RWPE2 (cell line): ENCODE data around the gene ERICH2.
"Not testable (repeated sequence)": the region's sequence is repeated elsewhere in the genome, so short reads cannot be mapped to it uniquely, and the experiment has no call there.

Source experiments
- ATAC-seq: fragments of 200-7000 bp; cut with Tn5 transposase; 3 replicates; pipeline ENCODE4 v1.9.1; 2021; ENCODE audit warnings: low read depth
- DNase-seq: peaks from one replicate; pipeline ENCODE4 v3.0.0-alpha.2; 2020; ENCODE audit warnings: low spot score
- H3K27ac ChIP-seq: fragments of 450-650 bp; 2 replicates; pipeline ENCODE4 v1.5.1; 2017; ENCODE audit warnings: mild to moderate bottlenecking; ENCODE audit not compliant: poor library complexity, severe bottlenecking
- H3K27me3 ChIP-seq: fragments of 250-450 bp; sonication (Bioruptor Pico); 2 replicates; pipeline ENCODE4 v1.5.1; 2021; ENCODE audit warnings: mild to moderate bottlenecking, moderate library complexity; ENCODE audit not compliant: insufficient read depth, poor library complexity, severe bottlenecking
- H3K36me3 ChIP-seq: fragments of 250-450 bp; sonication (Bioruptor Pico); 2 replicates; pipeline ENCODE4 v1.5.1; 2020; ENCODE audit warnings: low read depth, mild to moderate bottlenecking, moderate library complexity
- H3K4me1 ChIP-seq: fragments of 250-450 bp; sonication (Bioruptor Pico); 2 replicates; pipeline ENCODE4 v1.5.1; 2021; ENCODE audit warnings: mild to moderate bottlenecking, moderate library complexity; ENCODE audit not compliant: insufficient read depth, poor library complexity, severe bottlenecking
- H3K4me3 ChIP-seq: fragments of 250-450 bp; sonication (Bioruptor Pico); 2 replicates; pipeline ENCODE4 v1.5.1; 2021; ENCODE audit warnings: mild to moderate bottlenecking, moderate library complexity; ENCODE audit not compliant: severe bottlenecking
- H3K9me3 ChIP-seq: fragments of 250-450 bp; sonication (Bioruptor Pico); 2 replicates; pipeline ENCODE4 v1.5.1; 2021; ENCODE audit warnings: mild to moderate bottlenecking, moderate library complexity; ENCODE audit not compliant: severe bottlenecking
- CTCF ChIP-seq: fragments of 450-650 bp; IDR thresholded peaks from one replicate; pipeline ENCODE4 v1.5.1; 2017; ENCODE audit warnings: mild to moderate bottlenecking, moderate library complexity; ENCODE audit not compliant: poor library complexity, severe bottlenecking

ERICH2 gene

GRCh38 chr2:170743530-170744239, 26.5 kb upstream of the ERICH2 start:
- no peaks in the 10 kb centered on the region for H3K9me3 ChIP-seq
- no peaks in the 10 kb centered on the region for H3K36me3 ChIP-seq
- peaks cover 32% of the 10 kb centered on the region for H3K4me1 ChIP-seq
- H3K27ac ChIP-seq: peak overlapping the region; percentile 100
- ATAC-seq: no peak
- no peak for TF ChIP-seq CTCF
- no peak overlapping the region for H3K4me3 ChIP-seq
- no peak for DNase-seq
- no peaks in the 10 kb centered on the region for H3K27me3 ChIP-seq

- Histone ChIP-seq H3K27me3 (no peaks in the 10 kb centered on the region), H3K27ac (peak overlapping the region; percentile 100), H3K4me3 (no peak overlapping the region), H3K36me3 (no peaks in the 10 kb centered on the region), H3K9me3 (no peaks in the 10 kb centered on the region), H3K4me1 (peaks cover 28% of the 10 kb centered on the region)
- DNase-seq (peak; percentile 64), ATAC-seq (peak; percentile 10; the same call in 2 of the 3 replicates)
- no peak for TF ChIP-seq CTCF
Measured at GRCh38 chr2:170744248-170745002, 25.8 kb upstream of the ERICH2 start.

GRCh38 chr2:170745305-170745704, 24.9 kb upstream of the ERICH2 start:
- peaks cover 23% of the 10 kb centered on the region for H3K4me1 ChIP-seq
- DNase-seq (no peak), ATAC-seq (no peak)
- peak overlapping the region; percentile 100 for H3K27ac ChIP-seq
- TF ChIP-seq CTCF: no peak
- no peaks in the 10 kb centered on the region for H3K9me3 ChIP-seq
- no peak overlapping the region for H3K4me3 ChIP-seq
- H3K27me3 ChIP-seq: no peaks in the 10 kb centered on the region
- no peaks in the 10 kb centered on the region for H3K36me3 ChIP-seq

- Histone ChIP-seq H3K9me3 (no peaks in the 10 kb centered on the region), H3K4me3 (no peak overlapping the region), H3K27ac (peak overlapping the region; percentile 31), H3K36me3 (no peaks in the 10 kb centered on the region), H3K27me3 (no peaks in the 10 kb centered on the region), H3K4me1 (peaks cover 20% of the 10 kb centered on the region)
- no peak for TF ChIP-seq CTCF
- DNase-seq (no peak), ATAC-seq (peak; percentile 90)
Measured at GRCh38 chr2:170747921-170748320, 22.3 kb upstream of the ERICH2 start.

- peak; percentile 74 for ATAC-seq
- H3K4me1 ChIP-seq, DNase-seq, H3K27me3 ChIP-seq, H3K36me3 ChIP-seq, H3K9me3 ChIP-seq, H3K27ac ChIP-seq, H3K4me3 ChIP-seq: not testable (repeated sequence)
Measured at GRCh38 chr2:170751555-170751954, 18.6 kb upstream of the ERICH2 start.
